ENCODE measurements around the gene DIABLO. TPM values are rescaled to one million over a fixed set of nuclear protein-coding genes. Genes with fewer than 3 reads are reported as not detected.

DIABLO gene
- polyA plus RNA-seq, 1 of the 3 experiments (the other 2 are of a cell fraction): 78.9 TPM

DNA sequence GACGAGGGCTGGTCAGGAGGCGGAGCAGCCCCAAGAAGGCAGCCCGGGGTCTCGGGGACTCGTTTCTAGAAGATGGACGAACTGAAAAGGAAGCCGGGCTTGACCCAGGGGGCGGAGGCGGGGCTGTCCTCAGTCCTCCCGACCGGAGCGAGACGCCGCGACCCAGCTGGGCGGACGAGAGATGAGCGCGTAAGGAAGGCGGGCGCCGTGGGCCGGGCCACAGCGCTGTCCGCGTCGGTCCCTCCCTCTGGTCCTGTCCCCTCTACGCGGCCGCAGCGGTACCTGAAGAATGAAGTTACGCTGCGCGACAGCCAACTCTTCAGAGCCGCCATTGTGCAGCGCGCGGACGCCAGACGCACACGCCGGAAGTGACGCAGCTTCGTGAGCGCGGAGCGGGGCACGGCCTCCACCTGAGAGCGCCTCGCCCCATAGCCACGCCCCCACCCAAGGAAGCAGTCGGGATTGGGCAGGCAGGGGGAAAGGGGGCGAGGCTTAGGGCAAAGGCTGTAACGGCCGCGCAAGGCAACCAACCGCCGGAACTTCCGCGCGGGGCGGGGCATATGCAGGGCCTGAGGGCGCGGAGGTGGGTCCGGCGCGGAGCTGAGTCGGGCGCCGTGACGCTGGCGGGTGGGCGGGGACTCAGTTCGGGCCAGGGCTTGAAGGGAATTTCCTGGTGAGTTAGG is at the start of gene DIABLO (continued):
- TF ChIP-seq GATA2 (CRISPR knock-in tag; IDR thresholded peaks at IDR 0.05): no peak
- TF ChIP-seq MXI1 (IDR thresholded peaks at IDR 0.05; ENCODE audit: low read depth, low read length): 0 out of 2 replicates have a peak, but pooled peaks have one; percentile 23
- peak; percentile 66 for TF ChIP-seq NRF1 (IDR thresholded peaks at IDR 0.05; ENCODE audit: low read depth, low read length)
- no peak for TF ChIP-seq EZH2phosphoT487 (IDR thresholded peaks at IDR 0.05; ENCODE audit: borderline replicate concordance, low read depth)

DNA sequence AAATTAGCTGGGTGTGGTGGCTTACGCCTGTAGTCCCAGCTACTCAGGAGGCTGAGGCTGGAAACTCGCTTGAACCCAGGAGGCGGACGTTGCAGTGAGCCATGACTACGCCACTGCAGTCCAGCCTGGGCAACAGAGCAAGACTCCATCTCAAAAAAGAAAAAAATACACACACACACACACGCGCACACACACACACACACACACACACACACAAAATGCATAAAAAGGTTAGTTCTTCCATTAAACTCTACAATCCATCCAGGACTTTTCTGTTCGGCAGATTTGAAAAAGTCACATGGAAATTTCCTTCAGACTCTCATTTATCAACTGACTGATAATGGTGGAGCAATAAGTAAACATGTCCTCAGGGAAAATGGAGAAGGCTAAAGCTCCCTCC is 49.6 kb upstream of the DIABLO start:
- POLR2A ChIA-PET: no interaction called here
- Histone ChIP-seq H3K27ac (ENCODE audit: low read depth in 2 of 2, low read length in 1 of 2) (no peak overlapping the region), H3K9me2 (no peaks in the 10 kb centered on the region), H2AFZ (ENCODE audit: low read depth) (no peak overlapping the region), H3K27me3 (ENCODE audit: insufficient read depth) (no peaks in the 10 kb centered on the region), H3K9ac (no peak overlapping the region), H3F3A (replicated peaks; ENCODE audit: insufficient read depth) (peaks cover 5% of the 10 kb centered on the region), H3K4me2 (no peak overlapping the region), H3K4me1 (ENCODE audit: control insufficient read depth in 1 of 2, insufficient read depth in 2 of 2, low read depth in 1 of 2, low read length in 1 of 2) (no peaks in the 10 kb centered on the region; a peak in 1 of 4 replicates), H3K79me2 (ENCODE audit: insufficient read depth) (no peaks in the 10 kb centered on the region; the same call in 1 of the 2 replicates), H3K36me3 (replicated peaks in 1 of 2; ENCODE audit: control insufficient read depth in 1 of 2, insufficient read depth in 2 of 2, low read length in 1 of 2) (peaks cover 20 to 52% of the 10 kb centered on the region in 2 experiments), H4K20me1 (ENCODE audit: insufficient read depth) (no peaks in the 10 kb centered on the region), H3K9me3 (no peaks in the 10 kb centered on the region), H3K4me3 (ENCODE audit: low read depth in 2 of 2, low read length in 1 of 2) (no peak overlapping the region)
- CTCF ChIA-PET: interaction anchor here (0.6 to 2.4 kb wide), 3 partner anchors 9 to 145 kb away, joined by 3 to 7 read pairs (median 3); no protein-coding TSS in a partner anchor
- 87% methylated on average over 8 of the region's 8 CpGs for WGBS (ENCODE audit: low lambda C conversion rate)
- no peak for DNase-seq
- no peak for TF ChIP-seq FOXM1 (IDR thresholded peaks at IDR 0.05; ENCODE audit: low read depth)
- TF ChIP-seq, protein P1, sequence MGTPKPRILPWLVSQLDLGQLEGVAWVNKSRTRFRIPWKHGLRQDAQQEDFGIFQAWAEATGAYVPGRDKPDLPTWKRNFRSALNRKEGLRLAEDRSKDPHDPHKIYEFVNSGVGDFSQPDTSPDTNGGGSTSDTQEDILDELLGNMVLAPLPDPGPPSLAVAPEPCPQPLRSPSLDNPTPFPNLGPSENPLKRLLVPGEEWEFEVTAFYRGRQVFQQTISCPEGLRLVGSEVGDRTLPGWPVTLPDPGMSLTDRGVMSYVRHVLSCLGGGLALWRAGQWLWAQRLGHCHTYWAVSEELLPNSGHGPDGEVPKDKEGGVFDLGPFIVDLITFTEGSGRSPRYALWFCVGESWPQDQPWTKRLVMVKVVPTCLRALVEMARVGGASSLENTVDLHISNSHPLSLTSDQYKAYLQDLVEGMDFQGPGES (IDR thresholded peaks at IDR 0.05; ENCODE audit: low read depth, low read length): no peak
- TF ChIP-seq ELF1 (IDR thresholded peaks at IDR 0.05): no peak
- TF ChIP-seq, protein P2, sequence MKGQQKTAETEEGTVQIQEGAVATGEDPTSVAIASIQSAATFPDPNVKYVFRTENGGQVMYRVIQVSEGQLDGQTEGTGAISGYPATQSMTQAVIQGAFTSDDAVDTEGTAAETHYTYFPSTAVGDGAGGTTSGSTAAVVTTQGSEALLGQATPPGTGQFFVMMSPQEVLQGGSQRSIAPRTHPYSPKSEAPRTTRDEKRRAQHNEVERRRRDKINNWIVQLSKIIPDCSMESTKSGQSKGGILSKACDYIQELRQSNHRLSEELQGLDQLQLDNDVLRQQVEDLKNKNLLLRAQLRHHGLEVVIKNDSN (IDR thresholded peaks at IDR 0.05; ENCODE audit: borderline replicate concordance, low read depth): no peak
- TF ChIP-seq TAF1 (IDR thresholded peaks at IDR 0.05; ENCODE audit: borderline replicate concordance, low read depth, low read length): no peak
- TF ChIP-seq RCOR1 (IDR thresholded peaks at IDR 0.05; ENCODE audit: low read length): no peak
- TF ChIP-seq, protein P3, sequence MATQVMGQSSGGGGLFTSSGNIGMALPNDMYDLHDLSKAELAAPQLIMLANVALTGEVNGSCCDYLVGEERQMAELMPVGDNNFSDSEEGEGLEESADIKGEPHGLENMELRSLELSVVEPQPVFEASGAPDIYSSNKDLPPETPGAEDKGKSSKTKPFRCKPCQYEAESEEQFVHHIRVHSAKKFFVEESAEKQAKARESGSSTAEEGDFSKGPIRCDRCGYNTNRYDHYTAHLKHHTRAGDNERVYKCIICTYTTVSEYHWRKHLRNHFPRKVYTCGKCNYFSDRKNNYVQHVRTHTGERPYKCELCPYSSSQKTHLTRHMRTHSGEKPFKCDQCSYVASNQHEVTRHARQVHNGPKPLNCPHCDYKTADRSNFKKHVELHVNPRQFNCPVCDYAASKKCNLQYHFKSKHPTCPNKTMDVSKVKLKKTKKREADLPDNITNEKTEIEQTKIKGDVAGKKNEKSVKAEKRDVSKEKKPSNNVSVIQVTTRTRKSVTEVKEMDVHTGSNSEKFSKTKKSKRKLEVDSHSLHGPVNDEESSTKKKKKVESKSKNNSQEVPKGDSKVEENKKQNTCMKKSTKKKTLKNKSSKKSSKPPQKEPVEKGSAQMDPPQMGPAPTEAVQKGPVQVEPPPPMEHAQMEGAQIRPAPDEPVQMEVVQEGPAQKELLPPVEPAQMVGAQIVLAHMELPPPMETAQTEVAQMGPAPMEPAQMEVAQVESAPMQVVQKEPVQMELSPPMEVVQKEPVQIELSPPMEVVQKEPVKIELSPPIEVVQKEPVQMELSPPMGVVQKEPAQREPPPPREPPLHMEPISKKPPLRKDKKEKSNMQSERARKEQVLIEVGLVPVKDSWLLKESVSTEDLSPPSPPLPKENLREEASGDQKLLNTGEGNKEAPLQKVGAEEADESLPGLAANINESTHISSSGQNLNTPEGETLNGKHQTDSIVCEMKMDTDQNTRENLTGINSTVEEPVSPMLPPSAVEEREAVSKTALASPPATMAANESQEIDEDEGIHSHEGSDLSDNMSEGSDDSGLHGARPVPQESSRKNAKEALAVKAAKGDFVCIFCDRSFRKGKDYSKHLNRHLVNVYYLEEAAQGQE (IDR thresholded peaks at IDR 0.05; ENCODE audit: low read depth, low read length): no peak
- TF ChIP-seq, protein P4, sequence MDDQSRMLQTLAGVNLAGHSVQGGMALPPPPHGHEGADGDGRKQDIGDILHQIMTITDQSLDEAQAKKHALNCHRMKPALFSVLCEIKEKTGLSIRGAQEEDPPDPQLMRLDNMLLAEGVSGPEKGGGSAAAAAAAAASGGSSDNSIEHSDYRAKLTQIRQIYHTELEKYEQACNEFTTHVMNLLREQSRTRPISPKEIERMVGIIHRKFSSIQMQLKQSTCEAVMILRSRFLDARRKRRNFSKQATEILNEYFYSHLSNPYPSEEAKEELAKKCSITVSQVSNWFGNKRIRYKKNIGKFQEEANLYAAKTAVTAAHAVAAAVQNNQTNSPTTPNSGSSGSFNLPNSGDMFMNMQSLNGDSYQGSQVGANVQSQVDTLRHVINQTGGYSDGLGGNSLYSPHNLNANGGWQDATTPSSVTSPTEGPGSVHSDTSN (IDR thresholded peaks at IDR 0.05): no peak
- no peak for TF ChIP-seq MEF2A (IDR thresholded peaks at IDR 0.05; ENCODE audit: borderline replicate concordance, low read depth)
